ENCODE data around the gene TMEM30B.

Gene TMEM30B

GRCh38 chr14:61287196-61287595 is 6.1 kb upstream of the TMEM30B start:
- no peak for FAIRE-seq
- no peak for DNase-seq (ENCODE audit: insufficient read length, low spot score)
- TF ChIP-seq POLR2A (IDR thresholded peaks at IDR 0.05; ENCODE audit: low read depth, low read length): no peak
- TF ChIP-seq PAX5 (IDR thresholded peaks at IDR 0.05; ENCODE audit: insufficient read depth, low read length, severe bottlenecking): no peak
- TF ChIP-seq POU2F2 (IDR thresholded peaks at IDR 0.05; ENCODE audit: low read depth, low read length): no peak
- TF ChIP-seq TAF1 (IDR thresholded peaks at IDR 0.05; ENCODE audit: low read depth, low read length): no peak
- no peak for TF ChIP-seq SPI1 (IDR thresholded peaks at IDR 0.05; ENCODE audit: low read depth, low read length)
- no peak for TF ChIP-seq POLR2AphosphoS5 (IDR thresholded peaks at IDR 0.05; ENCODE audit: low read depth, low read length)

- FAIRE-seq (no peak), DNase-seq (ENCODE audit: insufficient read length, low spot score) (no peak)
- TF ChIP-seq POLR2A (IDR thresholded peaks at IDR 0.05; ENCODE audit: low read depth, low read length) (no peak), SPI1 (IDR thresholded peaks at IDR 0.05; ENCODE audit: low read depth, low read length) (no peak)
Observed at GRCh38 chr14:61285364-61285763, 4.2 kb upstream of the TMEM30B start.

GRCh38 chr14:61284001-61284400 is 2.9 kb upstream of the TMEM30B start:
- TF ChIP-seq POLR2A (IDR thresholded peaks at IDR 0.05; ENCODE audit: low read depth, low read length) (no peak), POU2F2 (IDR thresholded peaks at IDR 0.05; ENCODE audit: low read depth, low read length) (no peak), PAX5 (IDR thresholded peaks at IDR 0.05; ENCODE audit: insufficient read depth, low read length, severe bottlenecking) (no peak), TAF1 (IDR thresholded peaks at IDR 0.05; ENCODE audit: low read depth, low read length) (no peak), SPI1 (IDR thresholded peaks at IDR 0.05; ENCODE audit: low read depth, low read length) (no peak), POLR2AphosphoS5 (IDR thresholded peaks at IDR 0.05; ENCODE audit: low read depth, low read length) (no peak)
- DNase-seq (ENCODE audit: insufficient read length, low spot score) (no peak), FAIRE-seq (no peak)

GRCh38 chr14:61282746-61283145 is 1.6 kb upstream of the TMEM30B start:
- no peak for TF ChIP-seq POLR2A (IDR thresholded peaks at IDR 0.05; ENCODE audit: low read depth, low read length)
- FAIRE-seq (no peak), DNase-seq (ENCODE audit: insufficient read length, low spot score) (no peak)

- FAIRE-seq: no peak
- DNase-seq (ENCODE audit: insufficient read length, low spot score): no peak
- TF ChIP-seq SPI1 (IDR thresholded peaks at IDR 0.05; ENCODE audit: low read depth, low read length) (no peak), POLR2AphosphoS5 (IDR thresholded peaks at IDR 0.05; ENCODE audit: low read depth, low read length) (no peak), POLR2A (IDR thresholded peaks at IDR 0.05; ENCODE audit: low read depth, low read length) (no peak), TAF1 (IDR thresholded peaks at IDR 0.05; ENCODE audit: low read depth, low read length) (no peak), POU2F2 (IDR thresholded peaks at IDR 0.05; ENCODE audit: low read depth, low read length) (no peak), PAX5 (IDR thresholded peaks at IDR 0.05; ENCODE audit: insufficient read depth, low read length, severe bottlenecking) (no peak)
Observed at GRCh38 chr14:61281948-61282275, 774 bp upstream of the TMEM30B start.

GRCh38 chr14:61280526-61281185 is 482 bp downstream of the TMEM30B start:
- DNase-seq (ENCODE audit: insufficient read length, low spot score) (peak; percentile 42), FAIRE-seq (peak; percentile 87)

GRCh38 chr14:61280092-61280525 is 1.0 kb downstream of the TMEM30B start:
- no peak for TF ChIP-seq SPI1 (IDR thresholded peaks at IDR 0.05; ENCODE audit: low read depth, low read length)
- no peak for TF ChIP-seq POLR2A (IDR thresholded peaks at IDR 0.05; ENCODE audit: low read depth, low read length)
- FAIRE-seq (no peak), DNase-seq (ENCODE audit: insufficient read length, low spot score) (no peak)

More at GRCh38 chr14:61280526-61281185, 482 bp downstream of the TMEM30B start:
- TF ChIP-seq POLR2AphosphoS5 (IDR thresholded peaks at IDR 0.05; ENCODE audit: low read depth, low read length) (no peak), PAX5 (IDR thresholded peaks at IDR 0.05; ENCODE audit: insufficient read depth, low read length, severe bottlenecking) (no peak), POU2F2 (IDR thresholded peaks at IDR 0.05; ENCODE audit: low read depth, low read length) (no peak), POLR2A (IDR thresholded peaks at IDR 0.05; ENCODE audit: low read depth, low read length) (no peak), TAF1 (IDR thresholded peaks at IDR 0.05; ENCODE audit: low read depth, low read length) (no peak), SPI1 (IDR thresholded peaks at IDR 0.05; ENCODE audit: low read depth, low read length) (no peak)

- no peak for DNase-seq (ENCODE audit: insufficient read length, low spot score)
- FAIRE-seq: no peak
- TF ChIP-seq SPI1 (IDR thresholded peaks at IDR 0.05; ENCODE audit: low read depth, low read length): no peak
- TF ChIP-seq PAX5 (IDR thresholded peaks at IDR 0.05; ENCODE audit: insufficient read depth, low read length, severe bottlenecking): no peak
- TF ChIP-seq POLR2A (IDR thresholded peaks at IDR 0.05; ENCODE audit: low read depth, low read length): no peak
- no peak for TF ChIP-seq POU2F2 (IDR thresholded peaks at IDR 0.05; ENCODE audit: low read depth, low read length)
- TF ChIP-seq TAF1 (IDR thresholded peaks at IDR 0.05; ENCODE audit: low read depth, low read length): no peak
- TF ChIP-seq POLR2AphosphoS5 (IDR thresholded peaks at IDR 0.05; ENCODE audit: low read depth, low read length): no peak
Observed at GRCh38 chr14:61279082-61279481, 2.1 kb downstream of the TMEM30B start.

- TF ChIP-seq POU2F2 (IDR thresholded peaks at IDR 0.05; ENCODE audit: low read depth, low read length) (no peak), TAF1 (IDR thresholded peaks at IDR 0.05; ENCODE audit: low read depth, low read length) (no peak), PAX5 (IDR thresholded peaks at IDR 0.05; ENCODE audit: insufficient read depth, low read length, severe bottlenecking) (no peak), POLR2AphosphoS5 (IDR thresholded peaks at IDR 0.05; ENCODE audit: low read depth, low read length) (no peak), POLR2A (IDR thresholded peaks at IDR 0.05; ENCODE audit: low read depth, low read length) (no peak), SPI1 (IDR thresholded peaks at IDR 0.05; ENCODE audit: low read depth, low read length) (no peak)
- FAIRE-seq (no peak), DNase-seq (ENCODE audit: insufficient read length, low spot score) (no peak)
Observed at GRCh38 chr14:61277784-61278183, 3.4 kb downstream of the TMEM30B start.

- no peak for TF ChIP-seq POU2F2 (IDR thresholded peaks at IDR 0.05; ENCODE audit: low read depth, low read length)
- no peak for TF ChIP-seq SPI1 (IDR thresholded peaks at IDR 0.05; ENCODE audit: low read depth, low read length)
- no peak for TF ChIP-seq TAF1 (IDR thresholded peaks at IDR 0.05; ENCODE audit: low read depth, low read length)
- TF ChIP-seq PAX5 (IDR thresholded peaks at IDR 0.05; ENCODE audit: insufficient read depth, low read length, severe bottlenecking): no peak
- no peak for TF ChIP-seq POLR2AphosphoS5 (IDR thresholded peaks at IDR 0.05; ENCODE audit: low read depth, low read length)
- TF ChIP-seq POLR2A (IDR thresholded peaks at IDR 0.05; ENCODE audit: low read depth, low read length): no peak
- FAIRE-seq: no peak
- no peak for DNase-seq (ENCODE audit: insufficient read length, low spot score)
Observed at GRCh38 chr14:61277232-61277631, 3.9 kb downstream of the TMEM30B start.

All from GM12891 (cell line).